Adrenal gland (tissue), 12 donors: Measurements from ENCODE around the gene CAV2. TPM values are rescaled to one million over a fixed set of nuclear protein-coding genes. Genes with fewer than 3 reads are reported as not detected.

Experiments used
- DNase-seq, 7 donors: peaks; one replicate each; pipeline ENCODE4 v3.0.0-alpha.2; 2019 to 2020
- H3K27ac ChIP-seq, 5 donors: fragments of 200-600 bp; sonication (generic) in 4 of 5; 1 replicate in 3 of 5; 2 replicates in 2 of 5; pipeline versions ENCODE4 v1.5.1 to v1.8.0; 2016 to 2020; ENCODE audit warnings: mild to moderate bottlenecking in 1 of 5
- H3K27me3 ChIP-seq: fragments of 200-600 bp; 2 replicates; pipeline ENCODE4 v1.8.0; 2021
- H3K36me3 ChIP-seq, 2 donors: fragments of 200-600 bp; replicated peaks in 1 of 2; 1 replicate in 1 of 2; 2 replicates in 1 of 2; pipeline versions ENCODE4 v1.5.1 to v1.8.0; 2018 to 2022
- H3K4me1 ChIP-seq, 2 donors: fragments of 200-600 bp; replicated peaks in 1 of 2; 1 replicate in 1 of 2; 2 replicates in 1 of 2; pipeline versions ENCODE4 v1.5.1 to v1.8.0; 2018 to 2021
- H3K4me3 ChIP-seq, 4 donors: fragments of 200-600 bp; sonication (generic) in 3 of 4; one replicate each; pipeline ENCODE4 v1.5.1; 2016 to 2018
- H3K9me3 ChIP-seq, 3 donors: fragments of 200-600 bp; sonication (generic) in 1 of 3; replicated peaks in 1 of 3; 1 replicate in 2 of 3; 2 replicates in 1 of 3; pipeline versions ENCODE4 v1.5.1 to v1.8.0; 2016 to 2021
- POLR2A ChIP-seq, 2 donors: fragments of 450-650 bp; IDR thresholded peaks; one replicate each; pipeline ENCODE4 v1.6.1; 2017; ENCODE audit warnings: antibody characterized with exemption in 2 of 2, mild to moderate bottlenecking in 2 of 2, moderate library complexity in 1 of 2
- WGBS, 4 donors: extraction: QIAGEN DNeasy Blood & Tissue Kit in 2 of 4; methylation state at CpG; one replicate each; pipeline versions ENCODE4 v1.1.5 to v1.1.7; 2013 to 2017; 5-methylcytosine and 5-hydroxymethylcytosine counted together
- intact Hi-C, 2 donors: fragments of 100-400 bp; cut with DNase I; formaldehyde crosslinking; loops; one replicate each; pipeline versions ENCODE4 v1.14.1 to v1.15.0; 2022 to 2023
- polyA plus RNA-seq, 3 donors: library from polyadenylated mRNA; stranded (reverse); fragments of 200-250 nt in 2 of 3; fragments of 350-450 nt in 1 of 3; fragmentation: Illumina TruSeq in 1 of 3; extraction: RNeasy Lipid Tissue Mini Kit (QIAGEN cat#74804) in 1 of 3; gene quantifications; one replicate each; pipeline ENCODE4 v1.2.3, GENCODE V29; 2013 to 2014
- total RNA-seq, 9 donors: library from RNA; depleted of rRNA in 4 of 9; stranded (reverse); fragments of >200 nt in 4 of 9; fragments of 120-200 nt in 1 of 9; fragmentation: NEBNext Ultra II Directional in 1 of 9; extraction: Animal tissue kit (Norgen Biotek cat#: 25700) in 1 of 9; gene quantifications; one replicate each; pipeline versions ENCODE4 v1.1.0 to v1.2.4, GENCODE V29; 2013 to 2023
- TF ChIP-seq, protein P1 (sequence below), 6 experiments: fragments of 450-650 bp in 4 of 6; fragments of 200-600 bp in 2 of 6; sonication (generic) in 1 of 6; IDR thresholded peaks; 1 replicate in 5 of 6; 2 replicates in 1 of 6; pipeline versions ENCODE4 v1.5.1 to v1.8.0; 2016 to 2021; ENCODE audit warnings: antibody characterized with exemption in 6 of 6, mild to moderate bottlenecking in 2 of 6, moderate library complexity in 1 of 6
- donor health status: healthy with polysubstance abuse.
- donor health status: Bipolar disorder and iron deficiency.
- donor health status: DM: yes; HTN: yes; CAD: no.
- donor health status: DM: no; HTN: no; CAD: no.
- donor health status: DM: no; HTN: no; CAD: no.
- donor health status: DM: yes; HTN: yes; CAD: no.

CAV2 gene
- total and polyA plus RNA-seq, 12 donors = 9.8 to 40.2 (median 16.1) TPM

DNA sequence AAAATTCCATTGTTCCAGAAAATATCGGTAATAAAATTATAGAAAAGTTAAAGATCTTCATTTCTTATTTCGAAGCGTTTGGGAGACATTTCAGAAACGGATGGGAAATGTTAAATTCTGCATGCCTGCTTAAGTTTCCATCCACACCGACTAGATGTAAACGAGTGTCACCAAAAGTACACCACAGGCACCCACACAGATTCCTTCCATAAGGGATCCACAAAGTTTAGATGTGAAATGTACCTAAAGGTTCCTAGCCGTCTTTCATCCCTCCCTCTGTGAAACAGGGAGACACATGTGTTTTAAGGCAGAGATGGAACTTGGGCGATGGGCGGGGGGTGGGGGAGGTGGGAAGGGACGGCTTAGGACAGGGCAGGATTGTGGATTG, 24.7 kb downstream of the CAV2 start:
- peaks cover 8 to 14% of the 10 kb centered on the region in 2 donors for H3K4me1 ChIP-seq
- H3K4me3 ChIP-seq = peak overlapping the region in 1 of 4 donors; percentile 76
- H3K36me3 ChIP-seq = no peaks in the 10 kb centered on the region
- WGBS, 4 donors = 29 to 43% (median 37%) methylated on average over 9 to 10 of the region's 10 CpGs
- H3K27me3 ChIP-seq = peaks cover 33% of the 10 kb centered on the region
- no peak for DNase-seq
- TF ChIP-seq, protein P1, sequence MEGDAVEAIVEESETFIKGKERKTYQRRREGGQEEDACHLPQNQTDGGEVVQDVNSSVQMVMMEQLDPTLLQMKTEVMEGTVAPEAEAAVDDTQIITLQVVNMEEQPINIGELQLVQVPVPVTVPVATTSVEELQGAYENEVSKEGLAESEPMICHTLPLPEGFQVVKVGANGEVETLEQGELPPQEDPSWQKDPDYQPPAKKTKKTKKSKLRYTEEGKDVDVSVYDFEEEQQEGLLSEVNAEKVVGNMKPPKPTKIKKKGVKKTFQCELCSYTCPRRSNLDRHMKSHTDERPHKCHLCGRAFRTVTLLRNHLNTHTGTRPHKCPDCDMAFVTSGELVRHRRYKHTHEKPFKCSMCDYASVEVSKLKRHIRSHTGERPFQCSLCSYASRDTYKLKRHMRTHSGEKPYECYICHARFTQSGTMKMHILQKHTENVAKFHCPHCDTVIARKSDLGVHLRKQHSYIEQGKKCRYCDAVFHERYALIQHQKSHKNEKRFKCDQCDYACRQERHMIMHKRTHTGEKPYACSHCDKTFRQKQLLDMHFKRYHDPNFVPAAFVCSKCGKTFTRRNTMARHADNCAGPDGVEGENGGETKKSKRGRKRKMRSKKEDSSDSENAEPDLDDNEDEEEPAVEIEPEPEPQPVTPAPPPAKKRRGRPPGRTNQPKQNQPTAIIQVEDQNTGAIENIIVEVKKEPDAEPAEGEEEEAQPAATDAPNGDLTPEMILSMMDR (IDR thresholded peaks at IDR 0.05) = no peak
- TF ChIP-seq POLR2A (IDR thresholded peaks at IDR 0.05) = no peak
- H3K27ac ChIP-seq = peak overlapping the region in 1 of 5 donors; percentile 72
- H3K9me3 ChIP-seq = no peaks in the 10 kb centered on the region
- intact Hi-C loops = loop anchor here in 1 of 2 donors (10.0 kb wide), 1 partner anchor 259 kb away; no protein-coding TSS in a partner anchor

DNA sequence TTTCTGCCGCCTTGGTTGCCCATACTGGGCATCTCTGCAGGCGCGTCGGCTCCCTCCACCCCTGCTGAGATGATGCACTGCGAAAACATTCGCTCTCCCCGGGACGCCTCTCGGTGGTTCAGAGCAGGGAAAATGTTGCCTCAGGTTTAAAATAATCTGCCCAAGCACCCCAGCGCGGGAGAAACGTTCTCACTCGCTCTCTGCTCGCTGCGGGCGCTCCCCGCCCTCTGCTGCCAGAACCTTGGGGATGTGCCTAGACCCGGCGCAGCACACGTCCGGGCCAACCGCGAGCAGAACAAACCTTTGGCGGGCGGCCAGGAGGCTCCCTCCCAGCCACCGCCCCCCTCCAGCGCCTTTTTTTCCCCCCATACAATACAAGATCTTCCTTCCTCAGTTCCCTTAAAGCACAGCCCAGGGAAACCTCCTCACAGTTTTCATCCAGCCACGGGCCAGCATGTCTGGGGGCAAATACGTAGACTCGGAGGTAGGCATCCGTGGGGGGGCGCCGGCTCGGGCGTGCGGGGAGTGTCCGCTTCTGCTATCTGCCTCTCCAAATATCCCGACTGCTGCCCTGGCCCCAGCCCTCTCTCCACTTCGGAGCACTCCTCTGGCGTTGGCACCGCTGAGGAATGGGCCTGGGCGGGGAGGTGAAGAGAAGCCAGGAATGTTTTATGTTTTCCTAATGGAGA, 25.2 kb downstream of the CAV2 start, which contains the start of gene CAV1:
Gene CAV1, plus strand, starts transcription at position 428 of the 689 bp plus-strand sequence. Its CDS starts 27 bp downstream, at position 455.
- peak; percentile 37 to 66 (median 52) for DNase-seq
- H3K4me1 ChIP-seq = peaks cover 8 to 14% of the 10 kb centered on the region in 2 donors
- H3K36me3 ChIP-seq = no peaks in the 10 kb centered on the region
- H3K27ac ChIP-seq = peak within 1 kb of the TSS in 3 of 5 donors; percentile 20 to 72 (median 43)
- WGBS, 4 donors = 0 to 3% (median 1%) methylated on average over 22 to 42 of the region's 42 CpGs
- intact Hi-C loops = loop anchor here (5.0 to 10.0 kb wide), 2 partner anchors 260 to 262 kb away; no protein-coding TSS in a partner anchor
- TF ChIP-seq, protein P1 (IDR thresholded peaks at IDR 0.05) = peak in 1 of 6 experiments; percentile 13
- peak in 1 of 2 donors; percentile 11 for TF ChIP-seq POLR2A (IDR thresholded peaks at IDR 0.05)
- no peaks in the 10 kb centered on the region for H3K9me3 ChIP-seq
- H3K4me3 ChIP-seq = peak within 1 kb of the TSS; percentile 8 to 76 (median 39)
- H3K27me3 ChIP-seq = peaks cover 33% of the 10 kb centered on the region

DNA sequence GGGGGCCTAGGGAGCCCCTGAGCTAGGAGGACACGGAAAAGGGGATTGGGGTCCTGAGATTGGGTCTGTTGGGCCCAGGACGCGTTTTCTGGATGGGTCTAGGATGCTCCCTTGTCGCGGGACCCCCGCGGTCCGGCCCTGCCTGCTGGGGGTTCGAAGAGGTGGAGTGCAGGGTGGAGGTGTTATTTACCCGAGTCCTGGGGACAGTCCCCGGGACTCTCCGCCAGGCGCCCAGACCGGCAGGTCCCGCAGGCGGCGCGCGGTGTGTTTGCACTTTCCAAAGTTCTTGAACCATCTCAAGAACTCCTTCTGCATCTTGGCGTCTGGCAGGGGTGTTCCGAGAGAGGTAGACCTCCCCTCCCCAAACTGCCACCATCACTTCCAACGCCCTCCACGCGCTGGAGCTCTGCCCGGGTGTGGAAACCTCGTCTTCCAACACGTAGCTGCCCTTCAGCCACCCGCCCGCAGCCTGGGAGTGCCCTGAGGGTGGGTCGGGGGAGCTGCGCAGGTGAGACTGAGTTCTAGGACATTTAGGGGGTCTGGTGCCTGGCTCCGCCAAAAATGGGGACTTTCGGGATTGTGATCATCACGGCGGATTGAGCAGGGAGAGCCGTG, 25.9 kb downstream of the CAV2 start:
- peak in 4 of 7 donors; percentile 8 to 20 (median 15) for DNase-seq
- intact Hi-C loops = loop anchor here (5.0 to 10.0 kb wide), 2 partner anchors 261 to 263 kb away; no protein-coding TSS in a partner anchor
- Histone ChIP-seq H3K27me3 (peaks cover 33% of the 10 kb centered on the region), H3K4me1 (peaks cover 8 to 14% of the 10 kb centered on the region in 2 donors), H3K27ac (peak overlapping the region in 3 of 5 donors; percentile 20 to 72 (median 43)), H3K36me3 (no peaks in the 10 kb centered on the region), H3K9me3 (no peaks in the 10 kb centered on the region), H3K4me3 (peak overlapping the region; percentile 8 to 76 (median 39))
- 1 to 2% (median 2%) methylated on average over 22 to 36 of the region's 36 CpGs for WGBS, 4 donors
- TF ChIP-seq POLR2A (IDR thresholded peaks at IDR 0.05) = no peak
- TF ChIP-seq, protein P1 (IDR thresholded peaks at IDR 0.05) = peak in 1 of 6 experiments; percentile 3
